DOHH2 (cell line): ENCODE data around the gene VPS33B.

Experiments
- H3F3A ChIP-seq: fragments of 200-600 bp; sonication (generic), shearing (Covaris generic); 2 replicates; pipeline ENCODE4 v1.6.0; 2016; ENCODE audit warnings: antibody characterized with exemption, mild to moderate bottlenecking; ENCODE audit not compliant: control insufficient read depth, insufficient read depth
- H3K27ac ChIP-seq: fragments of 200-600 bp; sonication (generic); 2 replicates; pipeline ENCODE4 v1.5.1; 2014; ENCODE audit warnings: low read depth, mild to moderate bottlenecking, low read length, moderate library complexity
- H3K27me3 ChIP-seq: fragments of 200-600 bp; sonication (generic); 2 replicates; pipeline ENCODE4 v1.6.1; 2014; ENCODE audit warnings: mild to moderate bottlenecking, low read length, mixed read lengths; ENCODE audit not compliant: control insufficient read depth
- H3K36me3 ChIP-seq: fragments of 200-600 bp; sonication (generic); 2 replicates; pipeline ENCODE4 v1.6.1; 2014; ENCODE audit warnings: mild to moderate bottlenecking, low read length, moderate library complexity, mixed read lengths; ENCODE audit not compliant: control insufficient read depth
- H3K4me1 ChIP-seq: fragments of 200-600 bp; sonication (generic); 2 replicates; pipeline ENCODE4 v1.6.1; 2014; ENCODE audit warnings: mild to moderate bottlenecking, low read length, mixed read lengths; ENCODE audit not compliant: control insufficient read depth
- H3K4me2 ChIP-seq: fragments of 200-600 bp; sonication (generic); 2 replicates; pipeline ENCODE4 v1.6.0; 2014; ENCODE audit warnings: mild to moderate bottlenecking, low read length, moderate library complexity
- H3K4me3 ChIP-seq: fragments of 200-600 bp; sonication (generic); 2 replicates; pipeline ENCODE4 v1.5.1; 2014; ENCODE audit warnings: mild to moderate bottlenecking, low read length, mixed read lengths
- H3K79me2 ChIP-seq: fragments of 200-600 bp; sonication (generic); 2 replicates; pipeline ENCODE4 v1.6.1; 2014; ENCODE audit warnings: mild to moderate bottlenecking, low read length, mixed read lengths; ENCODE audit not compliant: control insufficient read depth
- H3K9me2 ChIP-seq: fragments of 200-600 bp; sonication (generic); replicated peaks from 2 replicates; pipeline ENCODE4 v1.6.1; 2014; ENCODE audit warnings: mild to moderate bottlenecking, low read length, mixed read lengths; ENCODE audit not compliant: control insufficient read depth
- H3K9me3 ChIP-seq: fragments of 200-600 bp; sonication (generic); 2 replicates; pipeline ENCODE4 v1.6.1; 2014; ENCODE audit warnings: antibody characterized with exemption, low read length, mixed read lengths; ENCODE audit not compliant: control insufficient read depth, insufficient read depth
- H4K20me1 ChIP-seq: fragments of 200-600 bp; sonication (generic); 2 replicates; pipeline ENCODE4 v1.6.0; 2014; ENCODE audit warnings: low read depth, mild to moderate bottlenecking, antibody characterized with exemption, low read length, moderate library complexity; ENCODE audit not compliant: control insufficient read depth, insufficient read depth
- EZH2phosphoT487 ChIP-seq: fragments of 200-600 bp; sonication (generic); IDR thresholded peaks from 2 replicates; pipeline ENCODE4 v1.6.1; 2017; ENCODE audit warnings: borderline replicate concordance, mild to moderate bottlenecking, antibody characterized with exemption, low read length, moderate library complexity, mixed read lengths
- TF ChIP-seq, protein P1 (sequence below): fragments of 200-600 bp; sonication (generic); IDR thresholded peaks from one replicate; pipeline ENCODE4 v1.5.1; 2014; ENCODE audit warnings: antibody characterized with exemption, mild to moderate bottlenecking, low read depth, low read length; ENCODE audit not compliant: poor library complexity, severe bottlenecking

VPS33B gene

GRCh38 chr15:90972133-90972532 lies 50.3 kb downstream of the VPS33B start:
- Histone ChIP-seq H3K79me2 (no peaks in the 10 kb centered on the region), H3K36me3 (peaks cover 88% of the 10 kb centered on the region), H3K9me2 (no peaks in the 10 kb centered on the region), H3K27ac (no peak overlapping the region), H3F3A (0 out of 2 replicates have a peak, but pooled peaks cover 13% of the 10 kb centered on the region), H3K4me2 (no peak overlapping the region), H3K27me3 (no peaks in the 10 kb centered on the region), H3K4me3 (no peak overlapping the region), H4K20me1 (no peaks in the 10 kb centered on the region), H3K9me3 (no peaks in the 10 kb centered on the region), H3K4me1 (no peaks in the 10 kb centered on the region)
- TF ChIP-seq, protein P1, sequence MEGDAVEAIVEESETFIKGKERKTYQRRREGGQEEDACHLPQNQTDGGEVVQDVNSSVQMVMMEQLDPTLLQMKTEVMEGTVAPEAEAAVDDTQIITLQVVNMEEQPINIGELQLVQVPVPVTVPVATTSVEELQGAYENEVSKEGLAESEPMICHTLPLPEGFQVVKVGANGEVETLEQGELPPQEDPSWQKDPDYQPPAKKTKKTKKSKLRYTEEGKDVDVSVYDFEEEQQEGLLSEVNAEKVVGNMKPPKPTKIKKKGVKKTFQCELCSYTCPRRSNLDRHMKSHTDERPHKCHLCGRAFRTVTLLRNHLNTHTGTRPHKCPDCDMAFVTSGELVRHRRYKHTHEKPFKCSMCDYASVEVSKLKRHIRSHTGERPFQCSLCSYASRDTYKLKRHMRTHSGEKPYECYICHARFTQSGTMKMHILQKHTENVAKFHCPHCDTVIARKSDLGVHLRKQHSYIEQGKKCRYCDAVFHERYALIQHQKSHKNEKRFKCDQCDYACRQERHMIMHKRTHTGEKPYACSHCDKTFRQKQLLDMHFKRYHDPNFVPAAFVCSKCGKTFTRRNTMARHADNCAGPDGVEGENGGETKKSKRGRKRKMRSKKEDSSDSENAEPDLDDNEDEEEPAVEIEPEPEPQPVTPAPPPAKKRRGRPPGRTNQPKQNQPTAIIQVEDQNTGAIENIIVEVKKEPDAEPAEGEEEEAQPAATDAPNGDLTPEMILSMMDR = no peak
- TF ChIP-seq EZH2phosphoT487 = no peak

GRCh38 chr15:90970274-90970673 lies 52.1 kb downstream of the VPS33B start:
- H3K4me2 ChIP-seq = no peak overlapping the region
- no peaks in the 10 kb centered on the region for H4K20me1 ChIP-seq
- H3K36me3 ChIP-seq = peaks cover 86% of the 10 kb centered on the region
- H3K4me3 ChIP-seq = no peak overlapping the region
- peaks cover 3% of the 10 kb centered on the region; the same call in 1 of the 2 replicates for H3K79me2 ChIP-seq
- no peaks in the 10 kb centered on the region for H3K9me3 ChIP-seq
- no peaks in the 10 kb centered on the region for H3K9me2 ChIP-seq
- no peaks in the 10 kb centered on the region for H3K27me3 ChIP-seq
- H3K27ac ChIP-seq = no peak overlapping the region
- no peak for TF ChIP-seq EZH2phosphoT487
- TF ChIP-seq, protein P1 = no peak
- H3K4me1 ChIP-seq = no peaks in the 10 kb centered on the region
- H3F3A ChIP-seq = peaks cover 23% of the 10 kb centered on the region; the same call in 1 of the 2 replicates

DNA sequence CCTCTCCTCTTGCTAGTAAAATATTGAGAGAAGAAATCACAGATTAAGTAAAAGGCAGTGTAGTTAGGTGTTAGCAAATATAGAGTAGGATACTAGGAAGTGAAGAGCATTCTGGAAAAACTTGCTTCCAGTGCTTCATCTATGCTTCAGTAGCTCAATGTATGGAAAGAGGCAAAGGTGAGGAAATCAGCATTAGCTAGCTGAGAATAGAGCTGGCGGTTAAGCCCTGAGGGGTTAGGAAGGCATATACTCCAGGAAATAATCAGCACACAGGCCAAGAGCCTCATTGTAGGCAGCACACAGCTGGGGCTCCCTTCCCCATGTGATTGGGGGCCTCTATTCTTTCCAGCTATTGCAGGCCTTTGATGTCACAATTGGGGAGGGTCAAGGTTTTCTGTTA lies 54.0 kb downstream of the VPS33B start:
- H4K20me1 ChIP-seq = peaks cover 3% of the 10 kb centered on the region; the same call in 1 of the 2 replicates
- H3K4me1 ChIP-seq = no peaks in the 10 kb centered on the region
- H3K27me3 ChIP-seq = no peaks in the 10 kb centered on the region
- peaks cover 84% of the 10 kb centered on the region for H3K36me3 ChIP-seq
- no peaks in the 10 kb centered on the region for H3K9me3 ChIP-seq
- H3K9me2 ChIP-seq = no peaks in the 10 kb centered on the region
- H3K27ac ChIP-seq = no peak overlapping the region
- no peak overlapping the region for H3K4me2 ChIP-seq
- peaks cover 28% of the 10 kb centered on the region; the same call in 1 of the 2 replicates for H3F3A ChIP-seq
- peaks cover 14% of the 10 kb centered on the region for H3K79me2 ChIP-seq
- TF ChIP-seq, protein P1 = no peak
- TF ChIP-seq EZH2phosphoT487 = no peak
- no peak overlapping the region for H3K4me3 ChIP-seq
